ENCODE measurements around the gene ASIC2. TPM values are rescaled to one million over a fixed set of nuclear protein-coding genes. Genes with fewer than 3 reads are reported as not detected.

Gene ASIC2
- total RNA-seq, 1 experiment from 2014 or later: 0.09 TPM

DNA sequence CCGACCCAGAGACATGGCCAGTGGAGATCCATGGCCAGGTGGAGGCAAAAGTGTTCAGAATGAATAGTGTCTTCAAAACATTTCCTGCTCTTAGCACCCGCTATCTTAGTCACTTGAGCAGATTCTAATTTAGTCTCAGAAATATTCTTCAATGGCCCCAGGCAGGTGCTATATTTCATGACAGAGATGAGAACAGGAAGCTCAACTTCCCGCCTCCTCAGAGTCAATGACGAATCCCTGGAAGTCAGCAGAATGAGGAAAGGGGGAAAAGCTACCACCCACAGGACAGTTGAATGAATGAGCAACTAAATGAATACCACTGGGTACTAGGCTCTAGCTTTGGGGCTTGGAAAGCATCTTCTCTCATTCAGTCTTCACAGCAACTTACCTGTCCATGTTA, 147.2 kb downstream of the ASIC2 start:
- BruUV-seq (replicated peaks): no TSS peak
- Histone ChIP-seq H3K9me2 (ENCODE audit: insufficient read depth) (peaks cover 5% of the 10 kb centered on the region; the same call in 1 of the 2 replicates), H4K20me1 (ENCODE audit: insufficient read depth) (no peaks in the 10 kb centered on the region), H3K27ac (no peak overlapping the region), H3K9me3 (ENCODE audit: insufficient read depth, low read depth) (no peaks in the 10 kb centered on the region), H3K4me2 (no peak overlapping the region), H3F3A (ENCODE audit: insufficient read depth, low read depth) (no peaks in the 10 kb centered on the region), H3K4me3 (no peak overlapping the region), H3K4me1 (replicated peaks; ENCODE audit: insufficient read depth) (no peaks in the 10 kb centered on the region), H2AFZ (no peak overlapping the region), H3K27me3 (ENCODE audit: insufficient read depth, low read depth) (peaks cover 8% of the 10 kb centered on the region; the same call in 1 of the 2 replicates), H3K79me2 (ENCODE audit: low read depth) (no peaks in the 10 kb centered on the region), H3K36me3 (ENCODE audit: low read depth) (no peaks in the 10 kb centered on the region)
- DNase-seq: no peak
- intact Hi-C loops (cut with micrococcal nuclease; ENCODE audit: unreplicated experiment): no loop called here
- ChIA-PET POLR2A (ENCODE audit: unreplicated experiment) (no interaction called here), CTCF (no interaction called here)
- TF ChIP-seq, protein P1, sequence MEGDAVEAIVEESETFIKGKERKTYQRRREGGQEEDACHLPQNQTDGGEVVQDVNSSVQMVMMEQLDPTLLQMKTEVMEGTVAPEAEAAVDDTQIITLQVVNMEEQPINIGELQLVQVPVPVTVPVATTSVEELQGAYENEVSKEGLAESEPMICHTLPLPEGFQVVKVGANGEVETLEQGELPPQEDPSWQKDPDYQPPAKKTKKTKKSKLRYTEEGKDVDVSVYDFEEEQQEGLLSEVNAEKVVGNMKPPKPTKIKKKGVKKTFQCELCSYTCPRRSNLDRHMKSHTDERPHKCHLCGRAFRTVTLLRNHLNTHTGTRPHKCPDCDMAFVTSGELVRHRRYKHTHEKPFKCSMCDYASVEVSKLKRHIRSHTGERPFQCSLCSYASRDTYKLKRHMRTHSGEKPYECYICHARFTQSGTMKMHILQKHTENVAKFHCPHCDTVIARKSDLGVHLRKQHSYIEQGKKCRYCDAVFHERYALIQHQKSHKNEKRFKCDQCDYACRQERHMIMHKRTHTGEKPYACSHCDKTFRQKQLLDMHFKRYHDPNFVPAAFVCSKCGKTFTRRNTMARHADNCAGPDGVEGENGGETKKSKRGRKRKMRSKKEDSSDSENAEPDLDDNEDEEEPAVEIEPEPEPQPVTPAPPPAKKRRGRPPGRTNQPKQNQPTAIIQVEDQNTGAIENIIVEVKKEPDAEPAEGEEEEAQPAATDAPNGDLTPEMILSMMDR (conservative IDR thresholded peaks at IDR 0.05): no peak
- TF ChIP-seq EZH2 (IDR thresholded peaks at IDR 0.05; ENCODE audit: low read depth): no peak

DNA sequence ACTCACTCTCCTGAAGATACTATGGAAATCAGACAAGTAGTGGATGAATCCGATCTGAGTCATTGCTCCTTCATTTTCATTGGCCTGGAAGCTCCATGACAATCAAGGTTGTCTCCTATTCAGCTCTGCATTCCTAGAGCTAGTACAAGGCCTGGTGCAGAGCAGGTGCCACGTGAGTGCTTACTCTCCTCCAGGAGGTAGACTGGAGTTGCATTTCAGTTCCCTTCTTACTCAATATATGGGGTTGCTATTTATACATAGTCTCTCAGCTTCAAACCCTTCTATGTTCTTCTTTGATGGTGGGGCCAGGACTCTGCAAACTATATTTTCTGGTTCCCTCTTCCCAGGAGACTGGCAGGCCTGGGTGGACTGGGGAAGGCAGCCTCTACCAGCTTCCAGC, 148.3 kb downstream of the ASIC2 start:
- H3K4me3 ChIP-seq: no peak overlapping the region
- H3K4me2 ChIP-seq: no peak overlapping the region
- intact Hi-C loops (cut with micrococcal nuclease; ENCODE audit: unreplicated experiment): no loop called here
- BruUV-seq (replicated peaks): no TSS peak
- CTCF ChIA-PET: no interaction called here
- H3K9me2 ChIP-seq (ENCODE audit: insufficient read depth): peaks cover 5% of the 10 kb centered on the region; the same call in 1 of the 2 replicates
- no peaks in the 10 kb centered on the region for H4K20me1 ChIP-seq (ENCODE audit: insufficient read depth)
- DNase-seq: no peak
- no peak overlapping the region for H3K27ac ChIP-seq
- H3K36me3 ChIP-seq (ENCODE audit: low read depth): no peaks in the 10 kb centered on the region
- H3F3A ChIP-seq (ENCODE audit: insufficient read depth, low read depth): no peaks in the 10 kb centered on the region
- TF ChIP-seq, protein P1 (conservative IDR thresholded peaks at IDR 0.05): no peak
- no peak for TF ChIP-seq EZH2 (IDR thresholded peaks at IDR 0.05; ENCODE audit: low read depth)
- no peaks in the 10 kb centered on the region for H3K4me1 ChIP-seq (replicated peaks; ENCODE audit: insufficient read depth)
- no peaks in the 10 kb centered on the region for H3K9me3 ChIP-seq (ENCODE audit: insufficient read depth, low read depth)
- no peak overlapping the region for H2AFZ ChIP-seq
- POLR2A ChIA-PET (ENCODE audit: unreplicated experiment): no interaction called here
- H3K27me3 ChIP-seq (ENCODE audit: insufficient read depth, low read depth): peaks cover 8% of the 10 kb centered on the region; the same call in 1 of the 2 replicates
- no peaks in the 10 kb centered on the region for H3K79me2 ChIP-seq (ENCODE audit: low read depth)

GRCh38 chr17:33142705-33143299, 150.3 kb downstream of the ASIC2 start:
- Histone ChIP-seq H3F3A (ENCODE audit: insufficient read depth, low read depth) (no peaks in the 10 kb centered on the region), H3K36me3 (ENCODE audit: low read depth) (no peaks in the 10 kb centered on the region), H3K9me3 (ENCODE audit: insufficient read depth, low read depth) (no peaks in the 10 kb centered on the region), H3K27me3 (ENCODE audit: insufficient read depth, low read depth) (peaks cover 5% of the 10 kb centered on the region; the same call in 1 of the 2 replicates), H3K4me3 (no peak overlapping the region), H3K27ac (no peak overlapping the region), H3K4me2 (no peak overlapping the region), H3K4me1 (replicated peaks; ENCODE audit: insufficient read depth) (no peaks in the 10 kb centered on the region), H2AFZ (no peak overlapping the region), H3K79me2 (ENCODE audit: low read depth) (no peaks in the 10 kb centered on the region), H4K20me1 (ENCODE audit: insufficient read depth) (no peaks in the 10 kb centered on the region), H3K9me2 (ENCODE audit: insufficient read depth) (peaks cover 5% of the 10 kb centered on the region; the same call in 1 of the 2 replicates)
- DNase-seq: peak in 1 of 2 experiments; percentile 14
- no TSS peak for BruUV-seq (replicated peaks)
- POLR2A ChIA-PET (ENCODE audit: unreplicated experiment): interaction anchor here (0.6 kb wide), 1 partner anchor 175 kb away, joined by 3 read pairs; no protein-coding TSS in a partner anchor
- CTCF ChIA-PET: interaction anchor here (0.6 kb wide), 1 partner anchor 99 kb away, joined by 3 read pairs; no protein-coding TSS in a partner anchor
- TF ChIP-seq EZH2 (IDR thresholded peaks at IDR 0.05; ENCODE audit: low read depth): no peak
- TF ChIP-seq, protein P1 (conservative IDR thresholded peaks at IDR 0.05): no peak
- intact Hi-C loops (cut with micrococcal nuclease; ENCODE audit: unreplicated experiment): no loop called here
